Body of pancreas (tissue), 4 donors: Measurements from ENCODE around the gene PALLD. TPM values are rescaled to one million over a fixed set of nuclear protein-coding genes. Genes with fewer than 3 reads are reported as not detected.

Experiments used
- ATAC-seq: fragments of 150-250 bp; one replicate; pipeline ENCODE4 v1.9.1; 2016
- DNase-seq, 4 donors: peaks; one replicate each; pipeline ENCODE4 v3.0.0-alpha.2; 2019
- H3K27ac ChIP-seq, 4 donors: fragments of 200-600 bp; sonication (generic); 1 replicate in 3 of 4; 2 replicates in 1 of 4; pipeline versions ENCODE4 v1.5.1 to v1.6.1; 2016 to 2019; ENCODE audit warnings: mild to moderate bottlenecking in 1 of 4, mixed read lengths in 1 of 4, moderate library complexity in 1 of 4
- H3K27me3 ChIP-seq, 2 donors: fragments of 200-600 bp; sonication (generic); one replicate each; pipeline ENCODE4 v1.6.0; 2016; ENCODE audit warnings: mild to moderate bottlenecking in 1 of 2
- H3K36me3 ChIP-seq, 2 donors: fragments of 200-600 bp; sonication (generic); replicated peaks in 1 of 2; 2 replicates each; pipeline ENCODE4 v1.5.1; 2016; ENCODE audit warnings: low read depth in 2 of 2; ENCODE audit not compliant: insufficient read depth in 1 of 2
- H3K4me1 ChIP-seq: fragments of 200-600 bp; sonication (generic); one replicate; pipeline ENCODE4 v1.6.0; 2016
- H3K4me3 ChIP-seq, 2 donors: fragments of 200-600 bp; sonication (generic); 1 replicate in 1 of 2; 2 replicates in 1 of 2; pipeline ENCODE4 v1.5.1; 2016 to 2019
- H3K9me3 ChIP-seq, 3 donors: fragments of 200-600 bp; sonication (generic); 1 replicate in 2 of 3; 2 replicates in 1 of 3; pipeline ENCODE4 v1.5.1; 2016
- POLR2A ChIP-seq, 3 donors: fragments of 450-650 bp; IDR thresholded peaks; one replicate each; pipeline ENCODE4 v1.6.1; 2016; ENCODE audit warnings: antibody characterized with exemption in 3 of 3, mild to moderate bottlenecking in 2 of 3
- WGBS, 2 donors: methylation state at CpG; one replicate each; pipeline ENCODE4 v1.1.5; 2017; 5-methylcytosine and 5-hydroxymethylcytosine counted together
- intact Hi-C: fragments of 100-400 bp; cut with DNase I; formaldehyde crosslinking; loops from one replicate; pipeline ENCODE4 v1.15.1; 2023
- total RNA-seq, 2 donors: library from RNA; depleted of rRNA; stranded (reverse); fragments of >200 nt; gene quantifications; one replicate each; pipeline ENCODE4 v1.1.0, GENCODE V29; 2016
- TF ChIP-seq, protein P1 (sequence below), 7 experiments: fragments of 450-650 bp in 4 of 7; fragments of 200-600 bp in 3 of 7; sonication (generic) in 3 of 7; IDR thresholded peaks; one replicate each; pipeline ENCODE4 v1.5.1; 2016 to 2019; ENCODE audit warnings: antibody characterized with exemption in 7 of 7

The PALLD gene
- total RNA-seq, 2 donors from 2014 or later: 46.8 to 52.4 TPM

DNA sequence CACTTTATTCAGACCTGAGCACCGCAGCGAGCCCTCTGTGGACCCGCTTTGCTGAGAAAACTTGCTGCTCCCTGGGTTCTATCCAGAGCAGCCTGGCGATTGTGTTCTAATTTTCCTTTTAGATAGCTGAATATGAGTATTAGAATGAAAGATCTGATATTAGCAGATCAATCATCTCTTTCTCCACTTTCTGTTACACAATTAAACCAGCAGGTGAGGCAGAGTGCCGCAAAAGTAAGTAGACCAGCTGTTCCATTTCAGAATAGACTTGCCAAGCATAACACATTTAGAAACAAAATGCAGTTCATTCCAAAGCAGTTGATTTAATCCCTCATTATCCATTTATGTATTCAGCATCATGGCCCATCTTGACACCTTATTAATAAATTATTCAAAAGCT lies 58.6 kb downstream of the PALLD start:
- no peaks in the 10 kb centered on the region for H3K27me3 ChIP-seq
- intact Hi-C loops: no loop called here
- ATAC-seq (no peak), DNase-seq (no peak)
- TF ChIP-seq, protein P1, sequence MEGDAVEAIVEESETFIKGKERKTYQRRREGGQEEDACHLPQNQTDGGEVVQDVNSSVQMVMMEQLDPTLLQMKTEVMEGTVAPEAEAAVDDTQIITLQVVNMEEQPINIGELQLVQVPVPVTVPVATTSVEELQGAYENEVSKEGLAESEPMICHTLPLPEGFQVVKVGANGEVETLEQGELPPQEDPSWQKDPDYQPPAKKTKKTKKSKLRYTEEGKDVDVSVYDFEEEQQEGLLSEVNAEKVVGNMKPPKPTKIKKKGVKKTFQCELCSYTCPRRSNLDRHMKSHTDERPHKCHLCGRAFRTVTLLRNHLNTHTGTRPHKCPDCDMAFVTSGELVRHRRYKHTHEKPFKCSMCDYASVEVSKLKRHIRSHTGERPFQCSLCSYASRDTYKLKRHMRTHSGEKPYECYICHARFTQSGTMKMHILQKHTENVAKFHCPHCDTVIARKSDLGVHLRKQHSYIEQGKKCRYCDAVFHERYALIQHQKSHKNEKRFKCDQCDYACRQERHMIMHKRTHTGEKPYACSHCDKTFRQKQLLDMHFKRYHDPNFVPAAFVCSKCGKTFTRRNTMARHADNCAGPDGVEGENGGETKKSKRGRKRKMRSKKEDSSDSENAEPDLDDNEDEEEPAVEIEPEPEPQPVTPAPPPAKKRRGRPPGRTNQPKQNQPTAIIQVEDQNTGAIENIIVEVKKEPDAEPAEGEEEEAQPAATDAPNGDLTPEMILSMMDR (IDR thresholded peaks at IDR 0.05): no peak
- TF ChIP-seq POLR2A (IDR thresholded peaks at IDR 0.05): no peak
- H3K36me3 ChIP-seq: no peaks in the 10 kb centered on the region
- no peaks in the 10 kb centered on the region for H3K9me3 ChIP-seq
- H3K4me3 ChIP-seq: no peak overlapping the region
- WGBS, 2 donors: 88 to 89% methylated on average over 5 of the region's 5 CpGs
- no peak overlapping the region for H3K27ac ChIP-seq
- H3K4me1 ChIP-seq: peaks cover 10% of the 10 kb centered on the region

DNA sequence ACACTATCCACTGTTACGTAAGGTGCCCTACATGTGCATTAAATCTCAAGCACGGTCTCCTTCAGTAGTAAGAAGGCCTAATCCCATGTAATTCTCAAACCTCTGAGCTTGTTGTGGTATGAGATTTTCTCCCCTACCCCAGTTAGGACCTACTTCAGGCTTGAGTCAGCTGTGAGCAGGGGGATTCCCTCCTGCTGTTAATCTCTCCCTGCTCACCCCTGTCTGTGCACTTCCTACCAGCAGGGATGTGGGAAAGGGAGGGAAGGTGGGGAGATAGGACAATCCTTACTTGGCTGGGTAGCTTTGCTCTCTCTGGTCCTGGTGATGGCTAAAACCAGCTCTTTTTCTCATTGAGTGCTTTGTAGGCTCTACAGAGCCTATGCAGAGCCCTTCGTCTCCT lies 60.8 kb downstream of the PALLD start:
- Histone ChIP-seq H3K27ac (no peak overlapping the region), H3K27me3 (no peaks in the 10 kb centered on the region), H3K4me1 (peaks cover 10% of the 10 kb centered on the region), H3K4me3 (no peak overlapping the region), H3K36me3 (no peaks in the 10 kb centered on the region), H3K9me3 (no peaks in the 10 kb centered on the region)
- TF ChIP-seq, protein P1 (IDR thresholded peaks at IDR 0.05): no peak
- no peak for TF ChIP-seq POLR2A (IDR thresholded peaks at IDR 0.05)
- intact Hi-C loops: no loop called here
- DNase-seq: no peak
- WGBS, 2 donors: 88 to 96% methylated on average over 3 of the region's 3 CpGs
- no peak for ATAC-seq

DNA sequence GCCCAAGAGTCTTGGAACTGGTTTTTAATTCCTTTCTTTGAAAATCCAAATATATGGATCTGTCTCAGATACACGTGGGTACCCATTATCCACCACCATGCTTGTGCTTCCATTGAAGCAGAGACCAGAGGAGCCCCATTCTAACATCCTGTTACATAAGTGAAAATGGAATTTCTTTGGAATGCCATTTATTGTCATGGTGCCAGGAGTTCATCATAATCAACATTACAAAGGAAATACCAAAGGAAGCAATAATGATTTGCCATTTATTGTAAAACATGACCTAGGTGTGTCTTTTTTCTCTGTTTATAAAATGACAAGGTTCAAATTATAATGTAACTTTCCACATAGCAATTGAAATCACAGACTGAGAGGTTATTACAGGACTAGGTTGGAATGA lies 61.7 kb downstream of the PALLD start:
- intact Hi-C loops: no loop called here
- 69 to 71% methylated on average over 1 of the region's 1 CpG for WGBS, 2 donors
- ATAC-seq: no peak

DNA sequence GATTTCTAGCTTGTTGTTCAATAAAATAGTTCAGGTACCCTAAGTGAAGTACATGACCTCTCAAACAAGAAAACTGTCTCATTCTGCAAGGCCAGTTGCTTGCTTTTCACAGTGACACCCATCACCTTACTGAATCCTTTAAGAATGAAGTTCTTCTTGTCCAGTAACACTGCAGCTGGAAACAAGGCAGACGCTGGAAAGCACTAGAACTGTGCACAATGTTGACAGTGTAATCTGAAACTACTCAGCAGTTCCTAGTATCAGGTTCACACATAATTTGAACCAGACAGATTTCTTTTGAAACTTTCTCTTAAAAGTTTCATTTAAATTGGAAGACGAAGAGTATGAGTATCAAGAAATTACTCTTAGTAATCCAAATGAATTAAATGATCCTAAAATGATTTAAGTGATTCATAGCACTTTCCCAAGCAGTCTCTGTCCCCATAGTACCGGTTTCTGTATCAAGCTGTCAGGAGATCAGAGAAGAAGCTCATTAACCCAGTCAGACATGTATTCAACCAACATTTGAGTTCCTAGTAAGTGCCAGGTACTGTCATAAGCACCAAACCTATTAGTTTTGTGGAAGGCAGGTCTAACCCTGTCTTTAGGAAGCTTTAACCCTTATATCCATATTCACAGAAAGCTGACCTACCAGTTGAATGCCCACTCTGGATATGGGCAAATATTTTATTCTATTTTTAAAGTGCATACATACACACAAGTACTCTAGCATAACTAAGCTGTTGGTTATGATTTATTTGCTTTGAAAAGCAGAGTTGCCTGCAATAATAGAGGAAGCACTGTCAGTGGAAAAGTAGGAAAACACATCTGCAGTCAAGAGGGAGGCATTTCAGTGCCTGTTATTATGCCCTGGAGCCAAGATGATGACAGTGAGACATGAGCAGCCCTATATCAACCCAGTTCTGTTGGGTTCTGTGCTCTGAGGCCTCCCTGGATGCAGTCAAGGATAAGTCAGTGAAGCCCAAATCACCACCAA lies 63.6 kb downstream of the PALLD start:
- H3K4me3 ChIP-seq: no peak overlapping the region
- no peaks in the 10 kb centered on the region for H3K36me3 ChIP-seq
- no peak for TF ChIP-seq POLR2A (IDR thresholded peaks at IDR 0.05)
- H3K4me1 ChIP-seq: peaks cover 10% of the 10 kb centered on the region
- intact Hi-C loops: no loop called here
- no peaks in the 10 kb centered on the region for H3K27me3 ChIP-seq
- no peak overlapping the region for H3K27ac ChIP-seq
- 23 to 28% methylated on average over 3 of the region's 3 CpGs for WGBS, 2 donors
- ATAC-seq (peak; percentile 53), DNase-seq (peak in 3 of 4 donors; percentile 11 to 65 (median 23))
- H3K9me3 ChIP-seq: no peaks in the 10 kb centered on the region

More for the DNA sequence above, 61.7 kb downstream of the PALLD start:
- TF ChIP-seq, protein P1 (IDR thresholded peaks at IDR 0.05): no peak
- TF ChIP-seq POLR2A (IDR thresholded peaks at IDR 0.05): no peak
- DNase-seq: no peak
- no peak overlapping the region for H3K4me3 ChIP-seq
- H3K4me1 ChIP-seq: peaks cover 10% of the 10 kb centered on the region
- no peaks in the 10 kb centered on the region for H3K9me3 ChIP-seq
- H3K27me3 ChIP-seq: no peaks in the 10 kb centered on the region
- H3K27ac ChIP-seq: no peak overlapping the region
- H3K36me3 ChIP-seq: no peaks in the 10 kb centered on the region

DNA sequence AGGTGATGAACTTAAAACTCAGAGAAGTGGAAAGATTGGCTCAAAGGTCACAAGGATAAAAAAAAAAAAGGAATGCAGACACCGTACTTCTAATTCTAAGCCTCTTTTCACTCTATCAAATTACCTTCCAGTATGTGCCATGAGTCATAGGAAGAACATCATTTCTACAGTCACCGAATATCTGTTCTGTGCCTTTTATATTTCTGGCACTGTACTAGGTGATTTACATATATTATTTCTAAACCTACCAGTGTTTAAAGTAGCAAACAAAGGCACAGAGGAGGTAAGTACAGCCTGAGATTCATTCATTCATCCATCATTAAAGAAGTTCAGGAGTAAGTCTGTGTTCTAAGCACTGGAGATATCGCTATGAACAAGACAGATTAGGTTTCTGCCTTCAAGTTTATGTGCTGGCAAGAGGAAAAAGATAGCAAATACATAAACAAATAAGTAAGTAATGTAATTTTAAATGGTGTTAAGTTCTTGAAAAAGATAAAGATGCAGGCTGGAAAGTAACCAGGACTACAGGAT lies 65.3 kb downstream of the PALLD start:
- Histone ChIP-seq H3K4me3 (no peak overlapping the region), H3K9me3 (no peaks in the 10 kb centered on the region), H3K4me1 (peaks cover 10% of the 10 kb centered on the region), H3K27ac (no peak overlapping the region), H3K27me3 (no peaks in the 10 kb centered on the region), H3K36me3 (no peaks in the 10 kb centered on the region)
- no peak for TF ChIP-seq POLR2A (IDR thresholded peaks at IDR 0.05)
- TF ChIP-seq, protein P1 (IDR thresholded peaks at IDR 0.05): no peak
- DNase-seq: no peak
- ATAC-seq: no peak
- intact Hi-C loops: no loop called here
- 70 to 71% methylated on average over 3 of the region's 3 CpGs for WGBS, 2 donors
